T-helper 2 cell treated with Interferon-gamma antibody and Interleukin-4, amounts not matched to agents 5 μg/mL and 100 μg/mL, for 36 hours (primary cell): Measurements from ENCODE around the gene NT5DC2.

Experiments
- DNase-seq: peaks from one replicate; pipeline ENCODE4 v3.0.0; 2021; ENCODE audit warnings: low spot score
- H3K27ac Mint-ChIP-seq: one replicate; pipeline ENCODE4 v1.8.0; 2021; ENCODE audit warnings: mild to moderate bottlenecking, mixed read lengths
- H3K27me3 Mint-ChIP-seq: one replicate; pipeline ENCODE4 v1.8.0; 2021; ENCODE audit warnings: low read depth, mixed read lengths
- H3K36me3 Mint-ChIP-seq: one replicate; pipeline ENCODE4 v1.8.0; 2021; ENCODE audit warnings: low read depth, mixed read lengths
- H3K4me1 Mint-ChIP-seq: one replicate; pipeline ENCODE4 v1.8.0; 2021; ENCODE audit warnings: low read depth, mixed read lengths
- H3K4me3 Mint-ChIP-seq: one replicate; pipeline ENCODE4 v1.8.0; 2022; ENCODE audit warnings: mild to moderate bottlenecking, moderate library complexity, mixed read lengths
- H3K9me3 Mint-ChIP-seq: one replicate; pipeline ENCODE4 v1.8.0; 2021; ENCODE audit warnings: mixed read lengths

Gene NT5DC2

DNA sequence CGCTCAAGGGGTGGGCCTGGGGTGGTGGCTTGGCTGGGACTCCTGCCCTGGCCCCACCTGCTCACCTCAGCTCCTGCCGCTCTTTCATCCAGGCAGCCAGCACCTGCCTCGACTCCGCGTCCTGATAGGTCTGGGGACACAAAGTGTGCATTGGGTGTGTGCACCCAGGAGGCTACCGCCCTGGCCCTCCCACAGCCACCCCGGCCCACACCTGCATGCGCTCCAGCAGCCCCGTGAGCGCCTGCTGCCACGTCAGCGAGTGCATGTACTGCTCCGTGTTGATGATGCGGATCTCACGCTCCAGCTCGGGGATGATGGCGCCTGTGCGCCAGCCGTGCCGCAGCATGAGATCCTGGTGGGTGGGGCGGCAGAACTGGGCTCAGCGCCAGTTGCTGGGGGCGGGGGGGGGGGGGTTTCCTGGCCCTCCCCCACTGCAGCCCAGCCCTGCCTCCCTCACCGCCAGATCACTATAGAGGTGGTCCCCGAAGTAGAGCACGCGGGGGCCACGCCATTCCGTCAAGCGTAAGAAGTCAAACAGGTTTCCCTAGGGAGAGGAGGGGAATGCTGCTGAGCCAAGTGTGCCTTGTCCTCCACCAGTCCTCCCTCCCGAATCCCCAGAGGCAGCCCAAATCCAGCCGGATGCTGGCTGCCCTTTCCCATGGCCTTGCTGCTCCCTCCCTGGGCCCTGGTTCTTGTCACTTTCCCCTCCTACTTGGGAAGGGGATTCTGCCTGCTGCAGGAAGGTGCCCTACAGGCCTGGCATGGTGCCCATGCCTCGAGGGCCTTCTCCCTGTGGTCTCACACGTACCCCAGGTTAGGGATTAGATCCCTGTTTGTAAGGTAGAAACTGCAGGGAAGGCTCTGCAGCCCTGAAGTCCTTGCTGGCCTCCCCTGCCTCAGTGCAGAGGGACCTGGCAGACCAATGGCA lies 8.6 kb downstream of the NT5DC2 start:
- Mint-ChIP-seq H3K4me3 (no peak overlapping the region), H3K27me3 (no peaks in the 10 kb centered on the region), H3K9me3 (no peaks in the 10 kb centered on the region), H3K4me1 (no peaks in the 10 kb centered on the region), H3K36me3 (no peaks in the 10 kb centered on the region), H3K27ac (no peak overlapping the region)
- DNase-seq = no peak

DNA sequence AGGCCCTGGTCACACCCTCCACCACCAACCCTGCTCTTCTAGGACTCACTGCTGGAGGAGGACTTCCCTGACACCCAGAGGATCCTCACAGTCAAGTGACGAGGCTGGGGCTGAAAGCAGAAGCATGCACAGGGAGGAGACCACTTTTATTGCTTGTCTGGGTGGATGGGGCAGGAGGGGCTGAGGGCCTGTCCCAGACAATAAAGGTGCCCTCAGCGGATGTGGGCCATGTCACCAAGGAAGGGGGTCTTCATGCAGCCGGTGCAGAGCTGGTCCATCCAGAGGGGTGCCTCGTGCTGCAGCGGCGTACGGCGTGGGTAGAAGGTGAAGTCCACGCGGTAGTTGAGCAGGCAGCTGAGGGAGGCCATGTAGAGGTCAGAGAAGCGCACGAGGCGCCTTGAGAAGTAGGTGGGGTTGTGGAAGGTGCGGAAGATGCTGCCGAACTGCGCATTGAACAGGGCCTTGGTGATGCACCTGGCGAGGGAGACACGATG lies 9.4 kb downstream of the NT5DC2 start:
- Mint-ChIP-seq H3K27ac (no peak overlapping the region), H3K9me3 (no peaks in the 10 kb centered on the region), H3K36me3 (no peaks in the 10 kb centered on the region), H3K27me3 (no peaks in the 10 kb centered on the region), H3K4me1 (no peaks in the 10 kb centered on the region), H3K4me3 (no peak overlapping the region)
- DNase-seq = no peak

DNA sequence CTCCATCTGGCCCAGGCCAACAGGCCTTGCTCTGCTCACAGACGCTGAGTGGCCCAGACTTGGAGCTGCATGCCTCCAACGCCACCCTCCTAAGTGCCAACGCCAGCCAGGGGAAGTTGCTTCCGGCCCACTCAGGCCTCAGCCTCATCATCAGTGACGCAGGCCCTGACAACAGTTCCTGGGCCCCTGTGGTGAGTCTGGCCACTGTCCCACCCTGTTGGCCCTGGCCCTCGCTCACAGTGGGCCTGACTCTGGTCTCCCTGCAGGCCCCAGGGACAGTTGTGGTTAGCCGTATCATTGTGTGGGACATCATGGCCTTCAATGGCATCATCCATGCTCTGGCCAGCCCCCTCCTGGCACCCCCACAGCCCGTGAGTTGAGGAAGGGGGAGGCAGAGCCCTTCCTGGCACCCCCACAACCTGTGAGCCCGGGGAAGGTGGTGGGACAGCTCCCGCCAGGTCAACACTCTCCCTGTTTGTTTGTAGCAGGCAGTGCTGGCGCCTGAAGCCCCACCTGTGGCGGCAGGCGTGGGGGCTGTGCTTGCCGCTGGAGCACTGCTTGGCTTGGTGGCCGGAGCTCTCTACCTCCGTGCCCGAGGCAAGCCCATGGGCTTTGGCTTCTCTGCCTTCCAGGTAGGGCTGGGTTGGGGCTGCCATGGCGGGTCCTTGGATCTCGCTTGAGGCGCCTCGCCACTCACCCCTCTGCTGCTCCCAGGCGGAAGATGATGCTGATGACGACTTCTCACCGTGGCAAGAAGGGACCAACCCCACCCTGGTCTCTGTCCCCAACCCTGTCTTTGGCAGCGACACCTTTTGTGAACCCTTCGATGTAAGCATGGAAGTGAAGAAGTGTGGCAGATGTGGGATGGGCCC lies 10.0 kb downstream of the NT5DC2 start:
- Mint-ChIP-seq H3K9me3 (no peaks in the 10 kb centered on the region), H3K4me3 (no peak overlapping the region), H3K27me3 (no peaks in the 10 kb centered on the region), H3K4me1 (no peaks in the 10 kb centered on the region), H3K36me3 (no peaks in the 10 kb centered on the region), H3K27ac (no peak overlapping the region)
- DNase-seq = no peak

DNA sequence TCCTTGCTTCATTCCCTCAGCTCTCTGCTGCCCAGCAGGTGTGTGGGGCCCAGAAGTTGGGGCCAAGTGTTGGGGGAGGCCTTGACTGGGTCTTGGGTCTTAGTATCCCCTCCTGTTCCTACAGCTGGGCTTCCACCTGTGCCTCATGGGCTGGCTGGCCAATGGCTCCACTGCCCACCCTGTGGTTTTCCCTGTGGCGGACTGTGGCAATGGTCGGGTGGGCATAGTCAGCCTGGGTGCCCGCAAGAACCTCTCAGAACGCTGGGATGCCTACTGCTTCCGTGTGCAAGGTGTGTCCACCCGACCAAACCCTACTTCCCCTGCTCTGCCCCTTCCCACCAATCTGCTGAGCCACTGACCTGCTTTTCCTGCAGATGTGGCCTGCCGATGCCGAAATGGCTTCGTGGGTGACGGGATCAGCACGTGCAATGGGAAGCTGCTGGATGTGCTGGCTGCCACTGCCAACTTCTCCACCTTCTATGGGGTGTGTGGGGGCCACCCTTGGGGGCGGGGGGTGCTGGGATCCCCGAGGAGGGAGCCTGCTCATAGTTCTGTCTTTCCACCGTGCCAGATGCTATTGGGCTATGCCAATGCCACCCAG lies 10.9 kb downstream of the NT5DC2 start:
- H3K4me1 Mint-ChIP-seq = no peaks in the 10 kb centered on the region
- H3K9me3 Mint-ChIP-seq = no peaks in the 10 kb centered on the region
- no peak overlapping the region for H3K27ac Mint-ChIP-seq
- no peaks in the 10 kb centered on the region for H3K27me3 Mint-ChIP-seq
- no peak overlapping the region for H3K4me3 Mint-ChIP-seq
- no peak for DNase-seq
- no peaks in the 10 kb centered on the region for H3K36me3 Mint-ChIP-seq

DNA sequence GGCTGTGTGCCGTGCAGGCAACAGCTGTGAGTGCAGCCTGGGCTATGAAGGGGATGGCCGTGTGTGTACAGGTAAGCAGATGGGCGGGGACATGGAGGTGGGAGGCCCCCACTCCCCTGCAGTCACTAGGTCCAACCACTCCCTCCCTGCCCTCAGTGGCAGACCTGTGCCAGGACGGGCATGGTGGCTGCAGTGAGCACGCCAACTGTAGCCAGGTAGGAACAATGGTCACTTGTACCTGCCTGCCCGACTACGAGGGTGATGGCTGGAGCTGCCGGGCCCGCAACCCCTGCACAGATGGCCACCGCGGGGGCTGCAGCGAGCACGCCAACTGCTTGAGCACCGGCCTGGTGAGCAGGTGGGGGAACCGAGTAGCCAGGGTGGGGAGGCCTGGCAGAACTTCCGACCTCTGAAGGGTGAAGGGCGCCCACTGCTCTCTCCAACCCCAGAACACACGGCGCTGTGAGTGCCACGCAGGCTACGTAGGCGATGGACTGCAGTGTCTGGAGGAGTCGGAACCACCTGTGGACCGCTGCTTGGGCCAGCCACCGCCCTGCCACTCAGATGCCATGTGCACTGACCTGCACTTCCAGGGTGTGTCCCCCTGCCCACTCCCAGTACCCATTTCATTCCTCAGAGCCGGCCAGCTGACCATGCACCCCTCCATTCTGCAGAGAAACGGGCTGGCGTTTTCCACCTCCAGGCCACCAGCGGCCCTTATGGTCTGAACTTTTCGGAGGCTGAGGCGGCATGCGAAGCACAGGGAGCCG lies 11.6 kb downstream of the NT5DC2 start:
- H3K27ac Mint-ChIP-seq = no peak overlapping the region
- H3K36me3 Mint-ChIP-seq = no peaks in the 10 kb centered on the region
- no peaks in the 10 kb centered on the region for H3K27me3 Mint-ChIP-seq
- no peaks in the 10 kb centered on the region for H3K9me3 Mint-ChIP-seq
- no peak for DNase-seq
- H3K4me3 Mint-ChIP-seq = no peak overlapping the region
- H3K4me1 Mint-ChIP-seq = no peaks in the 10 kb centered on the region

DNA sequence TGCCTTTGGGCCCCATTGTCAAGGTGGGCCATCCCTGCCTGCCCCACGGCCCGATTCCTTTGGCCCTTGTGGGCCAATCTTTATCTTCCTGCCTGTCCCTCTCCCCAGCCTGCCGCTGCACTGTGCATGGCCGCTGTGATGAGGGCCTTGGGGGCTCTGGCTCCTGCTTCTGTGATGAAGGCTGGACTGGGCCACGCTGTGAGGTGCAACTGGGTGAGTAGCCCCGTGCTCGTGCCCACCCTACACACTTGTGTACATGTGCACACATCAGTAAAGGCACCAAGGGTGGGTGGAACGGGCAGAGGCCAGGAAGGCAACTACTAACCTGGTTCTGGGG lies 12.2 kb downstream of the NT5DC2 start:
- H3K27me3 Mint-ChIP-seq = no peaks in the 10 kb centered on the region
- no peaks in the 10 kb centered on the region for H3K9me3 Mint-ChIP-seq
- no peak overlapping the region for H3K4me3 Mint-ChIP-seq

DNA sequence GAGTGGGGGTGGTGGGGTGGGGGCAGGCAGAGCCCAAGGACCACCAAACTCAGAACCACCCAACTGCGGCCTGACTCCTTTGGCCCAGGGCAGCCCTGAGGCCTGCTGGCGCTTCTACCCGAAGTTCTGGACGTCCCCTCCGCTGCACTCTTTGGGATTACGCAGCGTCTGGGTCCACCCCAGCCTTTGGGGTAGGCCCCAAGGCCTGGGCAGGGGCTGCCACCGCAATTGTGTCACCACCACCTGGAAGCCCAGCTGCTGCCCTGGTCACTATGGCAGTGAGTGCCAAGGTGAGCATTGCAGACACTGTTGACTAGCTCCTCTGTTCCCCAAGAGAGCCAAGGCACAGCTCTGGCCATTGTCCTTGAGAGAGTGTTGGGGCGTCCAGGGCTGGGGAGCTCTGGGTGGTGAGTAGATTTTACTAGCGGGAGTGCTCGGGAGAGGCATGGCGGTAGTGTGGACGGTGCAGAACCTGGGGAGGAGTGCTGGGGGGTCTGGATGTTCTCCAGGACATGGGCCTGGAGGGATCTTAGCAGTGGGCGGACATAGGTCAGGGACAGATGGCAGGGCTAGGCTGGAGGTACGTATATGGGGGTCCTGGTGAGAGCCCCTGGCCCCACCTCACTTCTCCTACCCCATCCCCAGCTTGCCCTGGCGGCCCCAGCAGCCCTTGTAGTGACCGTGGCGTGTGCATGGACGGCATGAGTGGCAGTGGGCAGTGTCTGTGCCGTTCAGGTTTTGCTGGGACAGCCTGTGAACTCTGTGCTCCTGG lies 12.8 kb downstream of the NT5DC2 start:
- H3K36me3 Mint-ChIP-seq = no peaks in the 10 kb centered on the region
- DNase-seq = no peak
- no peak overlapping the region for H3K27ac Mint-ChIP-seq
- H3K4me1 Mint-ChIP-seq = no peaks in the 10 kb centered on the region
- H3K4me3 Mint-ChIP-seq = no peak overlapping the region
- no peaks in the 10 kb centered on the region for H3K9me3 Mint-ChIP-seq
- H3K27me3 Mint-ChIP-seq = no peaks in the 10 kb centered on the region

More for the DNA sequence above, 12.2 kb downstream of the NT5DC2 start:
- Mint-ChIP-seq H3K27ac (no peak overlapping the region), H3K36me3 (no peaks in the 10 kb centered on the region), H3K4me1 (no peaks in the 10 kb centered on the region)
- no peak for DNase-seq

DNA sequence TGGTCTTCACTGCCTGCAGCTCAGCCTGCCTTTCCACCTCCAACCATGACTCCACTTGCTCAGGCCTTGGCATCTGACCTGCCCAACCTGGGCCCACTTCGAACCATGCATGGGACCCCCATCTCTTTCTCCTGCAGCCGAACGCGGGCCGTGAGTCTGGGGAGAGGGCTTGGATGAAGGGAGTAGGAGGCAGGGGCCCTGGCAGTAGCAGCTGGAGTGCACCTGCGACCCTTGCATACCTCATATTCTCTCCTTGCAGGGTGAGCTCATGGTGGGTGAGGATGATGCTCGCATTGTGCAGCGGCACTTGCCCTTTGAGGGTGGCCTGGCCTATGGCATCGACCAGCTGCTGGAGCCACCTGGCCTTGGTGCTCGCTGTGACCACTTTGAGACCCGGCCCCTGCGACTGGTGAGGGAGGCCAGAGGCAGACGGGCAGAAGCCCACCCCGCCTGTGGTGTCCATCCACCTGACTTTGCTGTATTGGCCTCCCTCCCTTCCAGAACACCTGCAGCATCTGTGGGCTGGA lies 13.5 kb downstream of the NT5DC2 start:
- DNase-seq = no peak
- Mint-ChIP-seq H3K27ac (no peak overlapping the region), H3K4me3 (no peak overlapping the region), H3K36me3 (no peaks in the 10 kb centered on the region), H3K27me3 (no peaks in the 10 kb centered on the region), H3K4me1 (no peaks in the 10 kb centered on the region), H3K9me3 (no peaks in the 10 kb centered on the region)

DNA sequence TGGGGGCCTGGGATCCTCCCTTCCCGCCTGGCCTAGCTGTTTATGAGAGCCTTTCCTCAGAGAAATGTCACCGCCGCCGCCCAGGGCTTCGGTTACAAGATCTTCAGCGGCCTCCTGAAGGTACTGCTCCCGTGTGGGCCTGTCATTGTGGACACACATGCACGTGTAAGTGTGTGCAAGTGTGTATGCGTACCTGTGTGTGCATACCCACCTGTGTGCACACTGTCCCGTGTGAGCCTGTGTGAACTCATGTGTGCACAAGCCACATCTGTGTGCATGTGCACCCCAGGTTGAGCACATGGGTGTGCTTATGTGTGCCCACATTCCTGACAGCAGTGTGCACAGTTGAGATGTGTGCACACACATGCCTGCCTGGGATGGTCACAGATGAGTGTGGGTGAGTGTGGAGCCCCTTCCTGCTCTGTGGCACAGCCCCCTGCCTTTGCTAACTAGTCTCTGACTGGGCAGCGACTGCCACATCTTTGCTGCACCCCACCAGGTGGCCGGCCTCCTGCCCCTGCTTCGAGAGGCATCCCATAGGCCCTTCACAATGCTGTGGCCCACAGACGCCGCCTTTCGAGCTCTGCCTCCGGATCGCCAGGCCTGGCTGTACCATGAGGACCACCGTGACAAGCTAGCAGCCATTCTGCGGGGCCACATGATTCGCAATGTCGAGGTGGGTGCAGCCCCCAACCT lies 14.1 kb downstream of the NT5DC2 start:
- H3K27me3 Mint-ChIP-seq = no peaks in the 10 kb centered on the region
- H3K4me3 Mint-ChIP-seq = no peak overlapping the region
- no peaks in the 10 kb centered on the region for H3K36me3 Mint-ChIP-seq
- H3K27ac Mint-ChIP-seq = no peak overlapping the region
- no peaks in the 10 kb centered on the region for H3K4me1 Mint-ChIP-seq
- no peaks in the 10 kb centered on the region for H3K9me3 Mint-ChIP-seq
- no peak for DNase-seq

DNA sequence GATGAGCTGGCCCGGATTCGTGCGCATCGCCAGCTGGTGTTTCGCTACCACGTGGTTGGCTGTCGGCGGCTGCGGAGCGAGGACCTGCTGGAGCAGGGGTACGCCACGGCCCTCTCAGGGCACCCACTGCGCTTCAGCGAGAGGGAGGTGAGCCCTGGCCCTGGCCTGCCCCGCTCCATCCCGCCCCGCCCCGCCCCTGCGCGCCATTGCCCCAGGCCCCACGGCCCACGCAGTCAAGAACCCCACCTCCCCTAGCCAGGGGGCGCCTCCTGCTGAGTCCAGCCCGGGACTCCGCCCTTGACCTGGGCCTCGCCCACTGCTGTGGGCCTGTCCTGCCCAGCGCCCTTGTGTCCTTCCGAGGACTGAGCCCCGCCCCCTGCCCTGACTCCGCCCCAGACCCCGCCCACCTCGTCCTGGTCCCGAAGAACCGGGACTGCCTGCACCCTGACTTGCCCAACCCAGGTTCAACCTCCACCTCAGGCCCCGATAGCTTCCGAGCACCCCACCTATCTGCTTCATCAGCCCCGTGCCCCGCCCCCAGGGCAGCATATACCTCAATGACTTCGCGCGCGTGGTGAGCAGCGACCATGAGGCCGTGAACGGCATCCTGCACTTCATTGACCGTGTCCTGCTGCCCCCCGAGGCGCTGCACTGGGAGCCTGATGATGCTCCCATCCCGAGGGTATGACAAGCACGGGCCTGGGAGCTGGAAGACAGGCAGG lies 14.8 kb downstream of the NT5DC2 start:
- Mint-ChIP-seq H3K27me3 (no peaks in the 10 kb centered on the region), H3K36me3 (no peaks in the 10 kb centered on the region), H3K27ac (no peak overlapping the region), H3K4me3 (no peak overlapping the region), H3K9me3 (no peaks in the 10 kb centered on the region), H3K4me1 (no peaks in the 10 kb centered on the region)
- DNase-seq = no peak

DNA sequence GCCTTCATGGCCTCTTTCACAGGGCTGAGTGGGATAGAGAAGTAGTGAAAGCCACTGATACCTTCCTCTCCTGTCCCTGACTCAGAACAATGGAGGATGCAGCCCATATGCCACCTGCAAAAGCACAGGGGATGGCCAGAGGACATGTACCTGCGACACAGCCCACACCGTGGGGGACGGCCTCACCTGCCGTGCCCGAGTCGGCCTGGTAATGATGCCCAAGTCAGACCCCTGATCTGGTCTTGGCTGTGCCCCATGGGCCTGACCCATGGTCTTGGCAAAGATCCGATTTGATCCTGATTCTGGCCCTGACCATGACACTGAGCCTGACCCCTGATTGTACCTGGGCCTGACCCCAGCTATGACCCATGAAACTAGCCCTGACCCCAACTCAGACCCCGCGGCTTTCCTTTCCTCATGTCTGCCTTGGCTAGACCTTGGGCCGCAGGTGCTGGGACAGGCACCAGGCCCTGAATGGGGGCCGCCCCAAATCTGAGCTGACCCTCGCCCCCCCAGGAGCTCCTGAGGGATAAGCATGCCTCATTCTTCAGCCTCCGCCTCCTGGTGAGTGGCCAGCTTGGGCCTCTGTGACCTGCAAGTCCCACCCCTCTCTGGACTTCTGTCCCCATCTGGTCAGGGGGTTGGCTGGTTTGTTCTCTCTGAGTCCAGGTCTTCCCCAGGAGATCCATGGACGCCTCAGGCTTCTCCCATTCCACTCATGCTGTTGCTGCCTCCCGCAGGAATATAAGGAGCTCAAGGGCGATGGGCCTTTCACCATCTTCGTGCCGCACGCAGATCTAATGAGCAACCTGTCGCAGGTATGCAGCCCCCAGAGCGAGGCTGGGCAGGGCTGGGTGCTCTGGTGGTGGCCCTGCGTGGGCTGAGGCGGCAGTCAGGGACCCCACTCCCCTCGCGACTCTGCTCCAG lies 15.6 kb downstream of the NT5DC2 start:
- DNase-seq = no peak
- Mint-ChIP-seq H3K27ac (no peak overlapping the region), H3K4me3 (no peak overlapping the region), H3K4me1 (no peaks in the 10 kb centered on the region), H3K9me3 (no peaks in the 10 kb centered on the region), H3K36me3 (no peaks in the 10 kb centered on the region), H3K27me3 (no peaks in the 10 kb centered on the region)
